ENCODE measurements around the gene EGFR. TPM values are rescaled to one million over a fixed set of nuclear protein-coding genes. Genes with fewer than 3 reads are reported as not detected.

The EGFR gene
- total and polyA plus RNA-seq, 7 donors: 3.6 to 61.5 (median 35.6) TPM

DNA sequence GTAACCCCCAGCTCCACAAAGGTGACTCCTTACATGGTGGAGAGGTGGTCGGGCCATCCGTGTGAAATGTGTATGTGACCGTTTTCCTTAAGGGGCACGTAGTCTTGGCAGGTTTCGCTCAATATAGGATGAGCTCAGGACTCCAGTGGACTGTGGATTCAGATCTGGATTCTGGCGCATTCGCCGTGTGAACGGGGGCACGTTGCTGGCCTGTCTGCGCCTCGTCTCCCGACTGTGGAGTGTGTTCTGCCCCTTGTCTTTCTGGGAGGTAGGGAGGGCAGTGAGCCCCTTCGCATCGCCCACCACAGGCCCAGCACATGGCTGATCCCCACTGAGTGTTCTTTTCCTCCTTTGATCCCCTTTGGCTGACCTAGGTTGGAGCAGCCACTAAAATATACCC lies 165.1 kb downstream of the EGFR start:
- Histone ChIP-seq H3K27me3 (no peaks in the 10 kb centered on the region), H3K27ac (no peak overlapping the region), H3K9me3 (no peaks in the 10 kb centered on the region), H3K4me1 (peaks cover 0 to 19% (median 8%) of the 10 kb centered on the region in 4 donors), H3K4me3 (no peak overlapping the region), H3K36me3 (peaks cover 0 to 43% (median 14%) of the 10 kb centered on the region in 4 donors)
- intact Hi-C loops (cut with DNase I): no loop called here
- WGBS, 2 donors: 83 to 89% methylated on average over 15 of the region's 15 CpGs
- no peak for DNase-seq
- TF ChIP-seq POLR2A (IDR thresholded peaks at IDR 0.05): no peak
- TF ChIP-seq POLR2AphosphoS5 (IDR thresholded peaks at IDR 0.05): no peak
- TF ChIP-seq, protein P1, sequence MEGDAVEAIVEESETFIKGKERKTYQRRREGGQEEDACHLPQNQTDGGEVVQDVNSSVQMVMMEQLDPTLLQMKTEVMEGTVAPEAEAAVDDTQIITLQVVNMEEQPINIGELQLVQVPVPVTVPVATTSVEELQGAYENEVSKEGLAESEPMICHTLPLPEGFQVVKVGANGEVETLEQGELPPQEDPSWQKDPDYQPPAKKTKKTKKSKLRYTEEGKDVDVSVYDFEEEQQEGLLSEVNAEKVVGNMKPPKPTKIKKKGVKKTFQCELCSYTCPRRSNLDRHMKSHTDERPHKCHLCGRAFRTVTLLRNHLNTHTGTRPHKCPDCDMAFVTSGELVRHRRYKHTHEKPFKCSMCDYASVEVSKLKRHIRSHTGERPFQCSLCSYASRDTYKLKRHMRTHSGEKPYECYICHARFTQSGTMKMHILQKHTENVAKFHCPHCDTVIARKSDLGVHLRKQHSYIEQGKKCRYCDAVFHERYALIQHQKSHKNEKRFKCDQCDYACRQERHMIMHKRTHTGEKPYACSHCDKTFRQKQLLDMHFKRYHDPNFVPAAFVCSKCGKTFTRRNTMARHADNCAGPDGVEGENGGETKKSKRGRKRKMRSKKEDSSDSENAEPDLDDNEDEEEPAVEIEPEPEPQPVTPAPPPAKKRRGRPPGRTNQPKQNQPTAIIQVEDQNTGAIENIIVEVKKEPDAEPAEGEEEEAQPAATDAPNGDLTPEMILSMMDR (IDR thresholded peaks at IDR 0.05): no peak
- no peak for TF ChIP-seq EP300 (IDR thresholded peaks at IDR 0.05)

DNA sequence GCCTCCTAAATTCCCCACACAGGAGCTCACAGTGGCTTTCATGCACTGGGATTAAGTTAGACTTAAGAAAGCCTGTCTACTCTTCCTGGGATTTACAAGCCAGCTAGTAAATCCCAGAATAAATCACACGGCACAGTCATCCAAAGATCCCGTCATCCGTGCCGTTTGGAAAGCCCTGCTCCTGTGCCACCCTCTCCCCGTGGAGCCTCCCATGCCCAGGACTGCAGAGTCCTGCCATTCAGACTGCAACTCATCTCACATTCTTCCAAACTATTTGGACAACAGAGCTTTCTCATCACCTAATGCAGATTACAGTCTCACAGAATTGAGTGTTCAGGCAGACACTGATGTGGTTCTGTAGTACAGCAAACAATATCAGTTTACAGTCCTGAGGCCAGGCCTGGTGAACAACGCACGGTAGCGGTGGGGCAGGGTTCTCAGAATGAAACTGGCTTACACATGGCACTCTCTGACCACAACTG lies 166.5 kb downstream of the EGFR start:
- peaks cover 0 to 43% (median 14%) of the 10 kb centered on the region in 4 donors for H3K36me3 ChIP-seq
- H3K9me3 ChIP-seq: no peaks in the 10 kb centered on the region
- no peak overlapping the region for H3K4me3 ChIP-seq
- no peak overlapping the region for H3K27ac ChIP-seq
- intact Hi-C loops (cut with DNase I): no loop called here
- peaks cover 0 to 6% (median under 1%) of the 10 kb centered on the region in 4 donors for H3K4me1 ChIP-seq
- no peak for TF ChIP-seq EP300 (IDR thresholded peaks at IDR 0.05)
- TF ChIP-seq POLR2A (IDR thresholded peaks at IDR 0.05): no peak
- 86 to 87% methylated on average over 8 of the region's 8 CpGs for WGBS, 2 donors
- no peaks in the 10 kb centered on the region for H3K27me3 ChIP-seq
- DNase-seq: no peak

DNA sequence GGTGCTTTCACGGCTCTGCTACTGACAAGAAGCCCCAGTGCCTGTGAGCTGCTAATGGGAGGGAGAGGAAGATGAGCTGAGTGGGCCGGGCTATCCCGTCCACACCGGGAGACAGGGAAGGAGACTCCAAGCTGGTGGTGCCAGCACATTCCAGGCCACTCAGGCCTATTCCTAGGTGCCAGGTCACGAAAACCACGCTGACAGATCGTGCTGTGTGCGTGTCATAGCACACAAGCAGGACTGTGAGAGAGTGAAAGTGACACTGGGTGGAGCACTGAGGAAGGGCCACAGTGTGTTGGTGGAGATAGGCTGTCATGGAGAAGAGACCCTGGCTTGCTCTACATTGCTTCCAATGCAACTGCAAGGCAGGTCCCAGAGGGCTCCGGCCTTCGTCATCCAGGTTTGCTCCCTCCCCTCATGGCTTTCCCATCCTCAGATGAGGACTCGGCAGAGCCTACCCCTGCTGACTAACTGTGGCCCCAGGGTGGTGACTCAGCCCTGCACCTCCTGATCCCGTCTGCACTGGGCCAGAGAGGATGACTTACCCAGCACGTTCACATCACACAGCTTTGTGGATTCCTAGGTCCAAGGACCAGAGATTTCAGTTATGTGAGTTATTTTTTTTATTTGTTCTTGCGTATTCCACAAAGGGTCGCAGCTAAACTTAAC lies 167.3 kb downstream of the EGFR start:
- Histone ChIP-seq H3K9me3 (no peaks in the 10 kb centered on the region), H3K36me3 (peaks cover 0 to 41% (median 13%) of the 10 kb centered on the region in 4 donors), H3K27ac (no peak overlapping the region), H3K27me3 (no peaks in the 10 kb centered on the region), H3K4me1 (peaks cover 0 to 5% (median 0%) of the 10 kb centered on the region in 4 donors), H3K4me3 (no peak overlapping the region)
- intact Hi-C loops (cut with DNase I): no loop called here
- 92 to 94% methylated on average over 15 of the region's 15 CpGs for WGBS, 2 donors
- no peak for DNase-seq
- no peak for TF ChIP-seq POLR2A (IDR thresholded peaks at IDR 0.05)
- no peak for TF ChIP-seq EP300 (IDR thresholded peaks at IDR 0.05)
- TF ChIP-seq POLR2AphosphoS5 (IDR thresholded peaks at IDR 0.05): no peak
- TF ChIP-seq, protein P1 (IDR thresholded peaks at IDR 0.05): no peak

DNA sequence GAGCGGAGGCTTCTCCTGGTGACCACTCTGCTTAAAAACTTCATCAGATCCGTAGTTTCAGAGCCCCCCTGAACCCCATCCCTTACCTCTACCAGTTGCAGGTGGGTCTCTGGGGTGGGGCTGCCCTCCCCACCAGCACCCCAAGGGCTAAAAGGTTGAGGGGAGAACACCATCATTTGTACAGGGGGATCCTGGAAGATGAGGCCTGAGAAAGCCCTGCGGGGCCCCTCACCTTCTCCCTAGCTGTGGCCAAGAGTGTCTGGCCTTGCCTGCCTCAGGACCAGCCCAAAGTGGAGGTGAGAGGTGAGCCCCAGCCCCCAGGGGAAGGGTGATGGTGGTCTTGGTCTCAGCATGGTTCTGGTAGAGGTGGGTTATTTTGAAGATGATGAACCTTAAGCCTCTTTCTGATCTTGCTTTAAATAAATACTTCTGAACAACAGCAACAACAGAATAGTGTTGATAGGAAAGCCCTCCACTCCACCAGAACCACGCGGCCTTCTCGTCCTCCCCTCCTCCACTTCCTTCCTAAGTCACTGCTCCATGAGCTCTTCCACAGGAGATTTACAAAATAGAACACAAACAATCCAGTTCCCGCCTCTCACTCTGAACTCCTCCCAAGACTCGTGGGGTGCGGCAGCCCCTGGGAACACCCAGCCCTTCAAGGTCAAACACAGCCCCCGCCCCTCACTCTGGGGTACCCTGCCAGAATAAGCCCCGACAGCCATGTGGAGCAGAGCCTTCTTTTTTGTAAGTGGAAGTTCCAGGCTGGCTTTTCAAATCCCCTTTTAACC lies 169.1 kb downstream of the EGFR start:
- intact Hi-C loops (cut with DNase I): no loop called here
- Histone ChIP-seq H3K4me1 (peaks cover 0 to 5% (median 0%) of the 10 kb centered on the region in 4 donors), H3K4me3 (no peak overlapping the region), H3K27ac (peak overlapping the region in 1 of 4 donors; percentile 31), H3K27me3 (no peaks in the 10 kb centered on the region), H3K9me3 (no peaks in the 10 kb centered on the region), H3K36me3 (peaks cover 3 to 42% (median 8%) of the 10 kb centered on the region in 4 donors)
- TF ChIP-seq POLR2AphosphoS5 (IDR thresholded peaks at IDR 0.05): no peak
- TF ChIP-seq EP300 (IDR thresholded peaks at IDR 0.05): no peak
- TF ChIP-seq POLR2A (IDR thresholded peaks at IDR 0.05): no peak
- TF ChIP-seq, protein P1 (IDR thresholded peaks at IDR 0.05): no peak
- peak; percentile 55 for DNase-seq
- 28 to 45% methylated on average over 11 of the region's 11 CpGs for WGBS, 2 donors

DNA sequence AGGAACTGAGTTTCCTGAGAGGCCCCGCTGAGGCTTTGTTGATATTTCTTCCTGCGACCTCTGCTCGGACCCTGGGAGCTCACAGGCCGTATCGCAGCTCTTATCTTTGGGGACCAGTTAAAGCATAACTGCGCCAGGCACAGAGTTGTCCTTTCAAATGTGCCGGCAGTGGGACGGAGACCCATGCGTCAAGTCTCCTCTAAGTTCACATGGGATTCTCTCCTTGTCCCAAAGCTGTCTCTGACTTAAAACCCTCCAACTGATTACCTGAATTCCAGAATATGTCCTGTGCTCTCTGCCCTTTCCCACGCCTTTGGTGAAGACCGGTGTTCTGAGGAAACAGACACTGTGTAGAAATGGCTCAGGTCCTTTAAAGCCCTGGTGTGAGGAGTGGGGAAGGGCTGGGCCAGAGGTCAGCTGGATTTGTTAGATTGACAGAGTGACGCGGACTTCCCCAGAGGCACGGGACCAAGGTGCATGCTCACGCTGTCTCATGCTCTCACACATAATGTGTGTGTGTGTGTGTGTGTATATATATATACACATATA lies 169.8 kb downstream of the EGFR start:
- WGBS, 2 donors: 16 to 49% methylated on average over 15 of the region's 15 CpGs
- Histone ChIP-seq H3K4me3 (no peak overlapping the region), H3K27ac (peak overlapping the region in 1 of 4 donors; percentile 31), H3K36me3 (peaks cover 3 to 49% (median 9%) of the 10 kb centered on the region in 4 donors), H3K4me1 (peaks cover 0 to 5% (median 0%) of the 10 kb centered on the region in 4 donors), H3K27me3 (no peaks in the 10 kb centered on the region), H3K9me3 (no peaks in the 10 kb centered on the region)
- DNase-seq: no peak
- intact Hi-C loops (cut with DNase I): no loop called here
- no peak for TF ChIP-seq POLR2A (IDR thresholded peaks at IDR 0.05)
- TF ChIP-seq, protein P1 (IDR thresholded peaks at IDR 0.05): no peak
- no peak for TF ChIP-seq EP300 (IDR thresholded peaks at IDR 0.05)
- TF ChIP-seq POLR2AphosphoS5 (IDR thresholded peaks at IDR 0.05): no peak

Measured in sigmoid colon (tissue), 7 donors.